Uterus (tissue), 2 donors: ENCODE measurements around the gene RLN3.

Experiments used
- CTCF ChIP-seq, 4 experiments: fragments of 200-600 bp in 2 of 4; fragments of 450-650 bp in 2 of 4; sonication (generic) in 2 of 4; IDR thresholded peaks; one replicate each; pipeline ENCODE4 v1.5.1; 2016 to 2019; ENCODE audit warnings: antibody characterized with exemption in 4 of 4, mild to moderate bottlenecking in 2 of 4, moderate library complexity in 1 of 4
- POLR2A ChIP-seq, 2 donors: fragments of 450-650 bp; IDR thresholded peaks; one replicate each; pipeline ENCODE4 v1.6.1; 2016; ENCODE audit warnings: antibody characterized with exemption in 2 of 2, mild to moderate bottlenecking in 1 of 2, moderate library complexity in 1 of 2

- TF ChIP-seq CTCF (IDR thresholded peaks at IDR 0.05), result peak; percentile 21 to 54 (median 40)
- TF ChIP-seq POLR2A (IDR thresholded peaks at IDR 0.05), result peak in 1 of 2 donors; percentile 21
Measured at GRCh38 chr19:14031719-14032480, 4.0 kb downstream of the RLN3 start, which contains the start of gene IL27RA.
